Measurements from ENCODE around the gene MSMB.

Gene MSMB

GRCh38 chr10:46031648-46032532 lies 14.2 kb downstream of the MSMB start:
- peak; percentile 61 for DNase-seq

GRCh38 chr10:46030091-46030937 lies 15.8 kb downstream of the MSMB start, which contains the start of gene NCOA4:
Gene NCOA4 (minus strand): TSS chr10:46030623. CDS start chr10:46016680, 13,943 bp downstream.
- peak; percentile 99 for DNase-seq

- DNase-seq = no peak
Measured at GRCh38 chr10:46029461-46030030, 16.5 kb downstream of the MSMB start.

- peak; percentile 84 for DNase-seq
Measured at GRCh38 chr10:46028584-46029460, 17.2 kb downstream of the MSMB start.

- DNase-seq = no peak
Measured at GRCh38 chr10:46026106-46026505, 20.0 kb downstream of the MSMB start.

- DNase-seq = no peak
Measured at GRCh38 chr10:46025406-46025805, 20.7 kb downstream of the MSMB start.

- no peak for DNase-seq
Measured at GRCh38 chr10:46024948-46025347, 21.1 kb downstream of the MSMB start.

GRCh38 chr10:46022978-46023702 lies 22.9 kb downstream of the MSMB start:
- DNase-seq = peak; percentile 89

GRCh38 chr10:46020344-46020657 lies 25.8 kb downstream of the MSMB start:
- DNase-seq = no peak

GRCh38 chr10:46019569-46020343 lies 26.3 kb downstream of the MSMB start:
- peak; percentile 75 for DNase-seq

GRCh38 chr10:46019177-46019528 lies 26.9 kb downstream of the MSMB start:
- DNase-seq = no peak

GRCh38 chr10:46018453-46019176 lies 27.5 kb downstream of the MSMB start:
- peak; percentile 87 for DNase-seq

- DNase-seq = no peak
Measured at GRCh38 chr10:46017733-46018132, 28.3 kb downstream of the MSMB start.

- DNase-seq = no peak
Measured at GRCh38 chr10:46016811-46017210, 29.3 kb downstream of the MSMB start.

- no peak for DNase-seq
Measured at GRCh38 chr10:46016190-46016589, 29.9 kb downstream of the MSMB start.

GRCh38 chr10:46014683-46015405 lies 31.2 kb downstream of the MSMB start:
- DNase-seq = peak; percentile 30

- peak; percentile 57 for DNase-seq
Measured at GRCh38 chr10:46014206-46014605, 31.9 kb downstream of the MSMB start.

- DNase-seq = no peak
Measured at GRCh38 chr10:46012746-46013145, 33.3 kb downstream of the MSMB start.

GRCh38 chr10:46006219-46006618 lies 39.9 kb downstream of the MSMB start:
- DNase-seq = peak; percentile 47

GRCh38 chr10:46005383-46005782 lies 40.7 kb downstream of the MSMB start:
- no peak for DNase-seq
